GM12891 (cell line): Measurements from ENCODE around the gene ZBTB21.

ENCODE experiments used
- DNase-seq: peaks from one replicate; pipeline ENCODE4 v3.0.0; 2011; ENCODE audit warnings: low spot score; ENCODE audit not compliant: insufficient read length
- FAIRE-seq: peaks from 2 replicates; lab custom pipeline; 2011; peaks lifted over from hg19 to GRCh38; lab: Jason Lieb, UNC
- PAX5 ChIP-seq: IDR thresholded peaks from 2 replicates; pipeline ENCODE4 v1.6.1; 2011; ENCODE audit warnings: low read length, moderate library complexity, mild to moderate bottlenecking; ENCODE audit not compliant: insufficient read depth, severe bottlenecking
- POLR2A ChIP-seq: IDR thresholded peaks from 2 replicates; pipeline ENCODE4 v1.6.1; 2011; ENCODE audit warnings: low read depth, low read length, control low read depth
- POLR2AphosphoS5 ChIP-seq: IDR thresholded peaks from 2 replicates; pipeline ENCODE4 v1.6.1; 2011; ENCODE audit warnings: low read depth, low read length, control low read depth
- POU2F2 ChIP-seq: IDR thresholded peaks from 2 replicates; pipeline ENCODE4 v1.6.1; 2011; ENCODE audit warnings: low read depth, mild to moderate bottlenecking, control low read depth, low read length, moderate library complexity
- SPI1 ChIP-seq: IDR thresholded peaks from 2 replicates; pipeline ENCODE4 v1.6.1; 2011; ENCODE audit warnings: low read depth, low read length, control low read depth
- TAF1 ChIP-seq: IDR thresholded peaks from 2 replicates; pipeline ENCODE4 v1.6.1; 2011; ENCODE audit warnings: low read depth, low read length, control low read depth

ZBTB21 gene

GRCh38 chr21:42010507-42011495 lies 641 bp upstream of the ZBTB21 start:
- TF ChIP-seq TAF1 (no peak), POU2F2 (no peak), POLR2AphosphoS5 (no peak), SPI1 (no peak), PAX5 (no peak), POLR2A (no peak)
- FAIRE-seq (no peak), DNase-seq (no peak)

DNA sequence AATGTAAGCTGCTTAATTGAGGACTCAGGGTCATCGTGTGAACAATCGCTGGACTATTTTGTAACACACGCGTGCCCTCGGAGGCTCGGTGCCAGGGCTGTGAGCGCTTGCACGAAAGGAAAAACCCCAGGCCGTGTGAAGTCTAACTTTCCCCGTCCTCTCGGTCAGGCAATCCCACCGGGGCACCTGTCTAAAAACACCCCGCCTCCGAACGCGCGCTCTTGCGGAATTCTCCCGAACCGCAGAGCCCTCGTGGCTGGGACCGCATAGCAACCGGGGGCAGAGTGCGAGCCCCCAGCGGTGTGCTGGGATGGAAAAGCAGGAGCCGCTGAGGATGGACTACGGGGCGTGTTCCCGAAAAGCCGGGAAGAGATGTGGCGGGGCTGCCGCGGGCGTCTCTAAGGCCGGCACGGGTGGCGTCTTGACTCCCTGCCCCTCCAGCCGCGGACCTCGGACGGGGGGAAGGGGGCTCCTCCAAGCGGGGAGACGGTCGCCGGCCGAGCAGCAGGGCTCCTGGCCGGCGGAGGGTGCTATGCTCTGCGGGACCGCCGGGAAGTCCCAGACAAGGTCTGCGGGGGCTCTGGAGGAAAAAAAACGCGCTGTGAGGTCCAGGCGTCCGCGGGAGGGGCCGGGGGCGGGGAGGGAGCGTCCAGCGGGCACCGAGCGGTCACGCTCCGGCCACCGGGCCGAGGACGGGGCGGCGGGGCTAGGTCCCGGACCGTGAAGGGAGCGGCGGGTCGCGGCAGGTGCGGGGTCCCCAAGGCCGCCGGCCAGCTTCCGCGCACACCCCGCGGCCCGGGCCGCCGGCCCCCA lies 936 bp downstream of the ZBTB21 start:
- TF ChIP-seq POLR2AphosphoS5: peak; percentile 11; the same call in 1 of the 2 replicates
- no peak for TF ChIP-seq POU2F2
- TF ChIP-seq POLR2A: peak; percentile 22; the same call in 1 of the 2 replicates
- no peak for TF ChIP-seq SPI1
- no peak for DNase-seq
- peak; percentile 72 for FAIRE-seq

DNA sequence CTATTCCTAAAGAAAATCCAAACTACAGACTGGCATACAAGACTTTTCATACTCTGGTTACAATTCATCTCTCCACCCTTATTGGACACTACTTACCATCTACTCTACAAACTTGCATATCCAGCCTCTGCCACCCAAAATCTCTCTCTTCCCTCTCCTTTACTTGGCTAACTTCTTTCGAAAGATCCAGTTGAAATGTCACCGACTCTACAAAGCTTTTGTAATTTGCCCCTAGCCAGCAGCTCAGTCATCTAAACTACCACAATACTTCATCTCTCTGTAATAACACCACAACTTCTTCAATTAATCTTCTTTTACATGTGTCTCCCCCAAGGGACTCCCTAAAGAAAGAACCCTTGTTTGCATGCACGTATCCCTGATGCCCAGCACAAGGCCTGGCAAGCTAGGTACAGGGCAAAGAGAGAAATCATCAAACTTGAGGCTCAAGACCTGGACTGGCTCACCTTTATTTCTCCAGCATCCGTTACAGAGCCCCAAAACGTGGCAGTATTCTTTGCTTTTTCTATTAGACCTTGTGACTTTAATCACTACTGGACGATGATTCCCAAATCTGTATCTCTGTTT lies 2.7 kb downstream of the ZBTB21 start:
- DNase-seq: no peak
- TF ChIP-seq SPI1 (no peak), POLR2A (no peak), POU2F2 (no peak), POLR2AphosphoS5 (no peak), TAF1 (no peak), PAX5 (no peak)
- FAIRE-seq: no peak

GRCh38 chr21:42006765-42007164 lies 3.4 kb downstream of the ZBTB21 start:
- FAIRE-seq: no peak
- DNase-seq: no peak
- TF ChIP-seq POLR2A (no peak), TAF1 (no peak), SPI1 (no peak), POLR2AphosphoS5 (no peak), PAX5 (no peak), POU2F2 (no peak)

DNA sequence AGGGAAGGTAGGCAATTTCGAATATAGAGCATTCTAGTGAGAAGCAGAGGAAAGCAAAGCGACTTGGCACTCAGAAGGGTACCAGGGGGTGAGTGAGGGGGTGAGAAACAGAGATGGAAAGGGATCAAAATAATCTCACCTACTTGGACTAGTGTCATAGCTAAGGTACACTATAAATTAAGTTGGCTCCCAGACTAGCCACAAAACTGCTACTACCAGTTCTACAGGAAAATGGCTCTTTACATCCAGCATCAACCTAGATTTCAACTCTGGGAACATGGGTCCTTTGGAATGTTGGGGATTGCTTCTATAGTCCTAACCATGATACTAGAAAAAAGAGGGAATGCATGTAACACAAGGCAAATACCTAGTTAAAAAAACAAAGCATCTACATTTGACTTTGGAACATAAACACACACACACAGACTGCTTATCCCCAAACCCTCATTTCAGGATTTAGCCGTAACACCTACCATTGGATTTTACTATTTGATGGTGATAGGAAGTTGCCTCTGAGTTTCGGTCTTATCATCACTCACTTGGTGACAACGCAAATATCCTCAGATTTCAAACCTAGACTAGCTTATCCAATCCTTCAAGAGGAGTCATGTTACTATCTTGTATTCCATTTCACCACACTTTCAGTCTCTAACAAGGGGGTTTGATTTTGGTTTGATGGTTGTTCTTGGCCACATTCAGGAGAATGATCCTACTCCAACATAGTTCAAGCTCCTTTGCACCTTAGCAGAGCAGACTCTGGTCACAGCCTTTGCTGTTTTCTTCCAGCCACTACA lies 5.6 kb downstream of the ZBTB21 start:
- TF ChIP-seq POLR2A (no peak), TAF1 (no peak), POU2F2 (no peak), POLR2AphosphoS5 (no peak), SPI1 (no peak), PAX5 (no peak)
- DNase-seq (no peak), FAIRE-seq (peak; percentile 38)

DNA sequence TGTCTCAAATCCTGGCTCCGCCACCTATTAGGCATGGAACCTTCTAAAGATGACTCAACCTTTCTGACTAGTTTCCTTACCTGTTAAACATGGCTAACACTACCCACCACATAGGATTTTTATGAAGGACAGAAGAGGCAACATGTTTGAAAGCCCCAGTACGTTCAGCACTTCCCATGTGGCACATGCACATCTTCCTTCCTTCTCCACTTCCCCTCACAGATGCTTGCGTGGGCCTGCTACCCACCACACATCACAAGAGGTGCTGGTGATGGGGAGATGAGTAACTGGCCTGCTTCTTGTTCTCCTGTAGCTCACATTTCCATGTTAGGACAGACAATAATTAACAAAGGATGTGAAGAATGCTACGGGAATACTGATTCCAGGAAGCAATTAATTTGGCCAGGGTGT lies 7.1 kb downstream of the ZBTB21 start:
- TF ChIP-seq SPI1 (peak; percentile 70), POLR2AphosphoS5 (no peak)
- FAIRE-seq: peak; percentile 52
- DNase-seq: no peak

GRCh38 chr21:42002421-42002958 lies 7.7 kb downstream of the ZBTB21 start:
- TF ChIP-seq POLR2A (no peak), POU2F2 (peak; percentile 75)
- FAIRE-seq (peak; percentile 93), DNase-seq (no peak)

GRCh38 chr21:42001781-42002180 lies 8.4 kb downstream of the ZBTB21 start:
- no peak for DNase-seq
- FAIRE-seq: no peak
- TF ChIP-seq SPI1 (no peak), TAF1 (no peak), PAX5 (no peak), POLR2AphosphoS5 (no peak), POLR2A (no peak), POU2F2 (no peak)

DNA sequence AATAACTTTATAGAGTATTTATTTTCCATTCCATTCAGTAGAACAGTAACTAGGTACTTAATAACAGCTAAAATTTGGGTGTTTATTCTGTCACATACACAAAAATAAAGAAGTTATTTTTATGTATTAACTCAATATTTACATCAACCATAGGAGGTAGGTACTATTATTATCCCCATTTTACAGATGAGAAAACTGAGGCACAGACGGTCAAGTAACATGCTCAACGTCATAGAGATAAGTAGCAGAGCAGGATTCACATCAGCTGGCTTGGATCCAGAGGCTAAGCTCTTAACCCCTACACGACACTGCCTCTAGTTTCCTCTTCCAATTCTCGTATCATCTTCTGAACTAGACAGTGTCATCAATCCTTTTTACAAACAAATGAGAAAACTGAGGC lies 9.3 kb downstream of the ZBTB21 start:
- DNase-seq: no peak
- no peak for FAIRE-seq
- TF ChIP-seq PAX5: no peak
- no peak for TF ChIP-seq POLR2AphosphoS5
- TF ChIP-seq POU2F2: no peak
- no peak for TF ChIP-seq SPI1
- no peak for TF ChIP-seq TAF1
- no peak for TF ChIP-seq POLR2A
